DOHH2 (cell line): ENCODE data around the gene ARMS2.

Source experiments
- H3F3A ChIP-seq: fragments of 200-600 bp; sonication (generic), shearing (Covaris generic); 2 replicates; pipeline ENCODE4 v1.6.0; 2016; ENCODE audit warnings: antibody characterized with exemption, mild to moderate bottlenecking; ENCODE audit not compliant: control insufficient read depth, insufficient read depth
- H3K27ac ChIP-seq: fragments of 200-600 bp; sonication (generic); 2 replicates; pipeline ENCODE4 v1.5.1; 2014; ENCODE audit warnings: low read depth, mild to moderate bottlenecking, low read length, moderate library complexity
- H3K27me3 ChIP-seq: fragments of 200-600 bp; sonication (generic); 2 replicates; pipeline ENCODE4 v1.6.1; 2014; ENCODE audit warnings: mild to moderate bottlenecking, low read length, mixed read lengths; ENCODE audit not compliant: control insufficient read depth
- H3K36me3 ChIP-seq: fragments of 200-600 bp; sonication (generic); 2 replicates; pipeline ENCODE4 v1.6.1; 2014; ENCODE audit warnings: mild to moderate bottlenecking, low read length, moderate library complexity, mixed read lengths; ENCODE audit not compliant: control insufficient read depth
- H3K4me1 ChIP-seq: fragments of 200-600 bp; sonication (generic); 2 replicates; pipeline ENCODE4 v1.6.1; 2014; ENCODE audit warnings: mild to moderate bottlenecking, low read length, mixed read lengths; ENCODE audit not compliant: control insufficient read depth
- H3K4me2 ChIP-seq: fragments of 200-600 bp; sonication (generic); 2 replicates; pipeline ENCODE4 v1.6.0; 2014; ENCODE audit warnings: mild to moderate bottlenecking, low read length, moderate library complexity
- H3K4me3 ChIP-seq: fragments of 200-600 bp; sonication (generic); 2 replicates; pipeline ENCODE4 v1.5.1; 2014; ENCODE audit warnings: mild to moderate bottlenecking, low read length, mixed read lengths
- H3K79me2 ChIP-seq: fragments of 200-600 bp; sonication (generic); 2 replicates; pipeline ENCODE4 v1.6.1; 2014; ENCODE audit warnings: mild to moderate bottlenecking, low read length, mixed read lengths; ENCODE audit not compliant: control insufficient read depth
- H3K9me2 ChIP-seq: fragments of 200-600 bp; sonication (generic); replicated peaks from 2 replicates; pipeline ENCODE4 v1.6.1; 2014; ENCODE audit warnings: mild to moderate bottlenecking, low read length, mixed read lengths; ENCODE audit not compliant: control insufficient read depth
- H3K9me3 ChIP-seq: fragments of 200-600 bp; sonication (generic); 2 replicates; pipeline ENCODE4 v1.6.1; 2014; ENCODE audit warnings: antibody characterized with exemption, low read length, mixed read lengths; ENCODE audit not compliant: control insufficient read depth, insufficient read depth
- H4K20me1 ChIP-seq: fragments of 200-600 bp; sonication (generic); 2 replicates; pipeline ENCODE4 v1.6.0; 2014; ENCODE audit warnings: low read depth, mild to moderate bottlenecking, antibody characterized with exemption, low read length, moderate library complexity; ENCODE audit not compliant: control insufficient read depth, insufficient read depth
- CTCF ChIP-seq: fragments of 200-600 bp; sonication (generic); IDR thresholded peaks from one replicate; pipeline ENCODE4 v1.5.1; 2014; ENCODE audit warnings: antibody characterized with exemption, mild to moderate bottlenecking, low read depth, low read length; ENCODE audit not compliant: poor library complexity, severe bottlenecking
- EZH2phosphoT487 ChIP-seq: fragments of 200-600 bp; sonication (generic); IDR thresholded peaks from 2 replicates; pipeline ENCODE4 v1.6.1; 2017; ENCODE audit warnings: borderline replicate concordance, mild to moderate bottlenecking, antibody characterized with exemption, low read length, moderate library complexity, mixed read lengths

The ARMS2 gene

GRCh38 chr10:122420624-122421007, 33.8 kb upstream of the ARMS2 start:
- no peaks in the 10 kb centered on the region for H3K27me3 ChIP-seq
- H3K9me3 ChIP-seq, result no peaks in the 10 kb centered on the region
- H3K4me1 ChIP-seq, result peaks cover 27% of the 10 kb centered on the region
- no peak overlapping the region for H3K4me2 ChIP-seq
- H3K27ac ChIP-seq, result no peak overlapping the region
- peaks cover 6% of the 10 kb centered on the region; the same call in 1 of the 2 replicates for H3K36me3 ChIP-seq
- H3F3A ChIP-seq, result no peaks in the 10 kb centered on the region
- no peaks in the 10 kb centered on the region for H3K79me2 ChIP-seq
- TF ChIP-seq EZH2phosphoT487 (no peak), CTCF (no peak)
- no peaks in the 10 kb centered on the region for H4K20me1 ChIP-seq
- no peak overlapping the region for H3K4me3 ChIP-seq
- no peaks in the 10 kb centered on the region for H3K9me2 ChIP-seq

GRCh38 chr10:122421054-122421625, 33.3 kb upstream of the ARMS2 start:
- Histone ChIP-seq H3K4me3 (no peak overlapping the region), H3K4me2 (no peak overlapping the region), H3F3A (no peaks in the 10 kb centered on the region), H3K9me2 (no peaks in the 10 kb centered on the region), H4K20me1 (no peaks in the 10 kb centered on the region), H3K79me2 (no peaks in the 10 kb centered on the region), H3K27ac (no peak overlapping the region), H3K4me1 (peaks cover 27% of the 10 kb centered on the region), H3K36me3 (peaks cover under 1% of the 10 kb centered on the region; the same call in 1 of the 2 replicates), H3K9me3 (no peaks in the 10 kb centered on the region), H3K27me3 (no peaks in the 10 kb centered on the region)
- TF ChIP-seq CTCF, result no peak
- TF ChIP-seq EZH2phosphoT487, result no peak

GRCh38 chr10:122421742-122422141, 32.7 kb upstream of the ARMS2 start:
- no peak overlapping the region for H3K4me3 ChIP-seq
- H3K36me3 ChIP-seq, result no peaks in the 10 kb centered on the region
- H3K4me2 ChIP-seq, result no peak overlapping the region
- no peaks in the 10 kb centered on the region for H3K9me2 ChIP-seq
- no peaks in the 10 kb centered on the region for H4K20me1 ChIP-seq
- H3F3A ChIP-seq, result no peaks in the 10 kb centered on the region
- H3K4me1 ChIP-seq, result peaks cover 21% of the 10 kb centered on the region
- H3K9me3 ChIP-seq, result no peaks in the 10 kb centered on the region
- TF ChIP-seq CTCF (no peak), EZH2phosphoT487 (no peak)
- H3K79me2 ChIP-seq, result no peaks in the 10 kb centered on the region
- H3K27ac ChIP-seq, result no peak overlapping the region
- H3K27me3 ChIP-seq, result no peaks in the 10 kb centered on the region
